WERI-Rb-1 (cell line): Measurements from ENCODE around the gene GATAD2A.

Experiments used
- DNase-seq: peaks from one replicate; pipeline ENCODE4 v3.0.0-alpha.2; 2020
- H3K27ac ChIP-seq: fragments of 250-450 bp; sonication (Bioruptor Pico); 2 replicates; pipeline ENCODE4 v1.5.1; 2020; ENCODE audit warnings: mild to moderate bottlenecking, moderate library complexity
- H3K27me3 ChIP-seq: fragments of 250-450 bp; sonication (Bioruptor Pico); 2 replicates; pipeline ENCODE4 v1.5.1; 2021; ENCODE audit warnings: mild to moderate bottlenecking, low read depth, moderate library complexity; ENCODE audit not compliant: insufficient read depth, severe bottlenecking
- H3K36me3 ChIP-seq: fragments of 250-450 bp; sonication (Bioruptor Pico); 2 replicates; pipeline ENCODE4 v1.5.1; 2020; ENCODE audit warnings: mild to moderate bottlenecking, moderate library complexity
- H3K4me3 ChIP-seq: 2 replicates; pipeline ENCODE4 v1.5.1; 2011; ENCODE audit warnings: low read depth, mild to moderate bottlenecking, control low read depth, low read length
- H3K9me3 ChIP-seq: fragments of 250-450 bp; sonication (Bioruptor Pico); 2 replicates; pipeline ENCODE4 v1.5.1; 2021; ENCODE audit warnings: mild to moderate bottlenecking, moderate library complexity; ENCODE audit not compliant: severe bottlenecking
- CTCF ChIP-seq: IDR thresholded peaks from 2 replicates; pipeline ENCODE4 v1.5.1; 2011; ENCODE audit warnings: low read depth, mild to moderate bottlenecking, control low read depth, inconsistent platforms, low read length

GATAD2A gene

DNA sequence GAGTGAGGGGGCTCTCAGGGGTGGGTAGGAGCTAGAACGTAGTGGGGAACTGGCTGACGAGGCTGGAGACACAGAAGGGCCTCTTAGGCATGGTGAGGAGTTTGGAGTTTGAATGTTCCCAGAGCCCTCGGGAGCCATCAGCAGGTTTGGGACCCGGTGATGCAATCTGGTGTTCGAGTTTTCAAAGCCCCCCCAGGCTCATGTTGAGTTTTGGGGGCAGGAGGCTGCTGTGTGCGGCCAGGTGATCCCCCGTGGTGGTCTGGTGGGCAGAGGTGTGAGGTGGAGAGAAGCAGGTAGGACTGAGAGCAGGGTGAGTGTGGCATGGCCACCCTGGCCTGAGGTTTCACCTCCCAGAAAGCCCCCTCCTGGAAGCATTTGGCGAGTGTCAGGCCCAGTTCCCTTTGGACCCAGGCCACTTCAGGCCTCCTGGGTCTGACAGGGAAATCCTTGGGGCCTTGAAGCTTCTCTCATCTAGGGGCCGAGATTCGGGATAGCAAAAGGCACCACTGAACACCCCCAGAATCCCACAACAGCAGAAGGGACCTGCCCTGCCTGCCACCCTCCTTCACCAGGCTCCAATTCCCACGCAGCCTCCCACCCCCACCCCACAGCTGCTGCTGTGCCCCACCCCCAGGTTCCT lies 124.4 kb downstream of the GATAD2A start:
- H3K9me3 ChIP-seq = no peaks in the 10 kb centered on the region
- TF ChIP-seq CTCF = no peak
- no peak overlapping the region for H3K27ac ChIP-seq
- H3K4me3 ChIP-seq = no peak overlapping the region
- H3K36me3 ChIP-seq = peaks cover 18% of the 10 kb centered on the region
- no peak for DNase-seq
- no peaks in the 10 kb centered on the region for H3K27me3 ChIP-seq

DNA sequence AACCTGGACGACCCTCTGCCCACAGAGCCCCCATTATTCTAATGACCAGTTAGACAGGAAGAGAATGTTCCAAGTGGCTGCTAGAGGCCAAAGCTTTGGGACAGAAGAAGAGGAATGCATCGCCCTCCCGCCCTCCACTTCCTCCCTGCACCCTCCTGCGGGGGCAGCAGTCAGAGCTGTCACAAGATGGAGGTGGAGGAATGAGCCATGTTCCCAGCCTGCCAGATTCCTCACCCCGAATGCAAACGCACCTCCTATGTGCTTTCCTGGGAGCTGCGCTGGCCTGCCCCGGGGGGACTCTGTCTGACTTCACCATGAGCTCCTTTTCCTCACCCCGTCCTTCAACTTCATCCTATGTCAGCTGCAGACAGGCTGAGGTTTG lies 124.9 kb downstream of the GATAD2A start:
- Histone ChIP-seq H3K27me3 (no peaks in the 10 kb centered on the region), H3K9me3 (no peaks in the 10 kb centered on the region), H3K4me3 (no peak overlapping the region), H3K27ac (no peak overlapping the region), H3K36me3 (peaks cover 18% of the 10 kb centered on the region)
- DNase-seq = no peak
- TF ChIP-seq CTCF = peak; percentile 28; the same call in 1 of the 2 replicates

DNA sequence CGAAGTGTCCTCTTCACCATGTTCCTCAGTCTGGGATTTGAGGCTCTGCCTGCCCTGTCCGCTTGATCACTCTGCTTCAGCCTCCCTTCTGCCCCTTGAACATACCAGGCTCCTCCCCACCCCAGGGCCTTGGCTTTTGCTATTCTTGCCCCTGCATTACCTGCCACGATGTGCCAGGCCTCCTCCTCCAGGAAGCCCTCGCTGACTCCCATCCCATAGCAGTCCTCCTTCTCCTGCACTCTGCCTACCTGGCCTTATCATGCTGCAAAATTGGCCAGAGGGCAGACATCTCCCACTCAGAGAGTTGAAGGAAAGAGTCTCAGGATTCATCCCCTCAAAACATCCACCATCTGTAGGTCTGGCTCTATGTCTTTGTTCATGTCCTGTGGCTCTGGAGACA lies 125.4 kb downstream of the GATAD2A start:
- Histone ChIP-seq H3K27ac (no peak overlapping the region), H3K36me3 (peaks cover 18% of the 10 kb centered on the region)

DNA sequence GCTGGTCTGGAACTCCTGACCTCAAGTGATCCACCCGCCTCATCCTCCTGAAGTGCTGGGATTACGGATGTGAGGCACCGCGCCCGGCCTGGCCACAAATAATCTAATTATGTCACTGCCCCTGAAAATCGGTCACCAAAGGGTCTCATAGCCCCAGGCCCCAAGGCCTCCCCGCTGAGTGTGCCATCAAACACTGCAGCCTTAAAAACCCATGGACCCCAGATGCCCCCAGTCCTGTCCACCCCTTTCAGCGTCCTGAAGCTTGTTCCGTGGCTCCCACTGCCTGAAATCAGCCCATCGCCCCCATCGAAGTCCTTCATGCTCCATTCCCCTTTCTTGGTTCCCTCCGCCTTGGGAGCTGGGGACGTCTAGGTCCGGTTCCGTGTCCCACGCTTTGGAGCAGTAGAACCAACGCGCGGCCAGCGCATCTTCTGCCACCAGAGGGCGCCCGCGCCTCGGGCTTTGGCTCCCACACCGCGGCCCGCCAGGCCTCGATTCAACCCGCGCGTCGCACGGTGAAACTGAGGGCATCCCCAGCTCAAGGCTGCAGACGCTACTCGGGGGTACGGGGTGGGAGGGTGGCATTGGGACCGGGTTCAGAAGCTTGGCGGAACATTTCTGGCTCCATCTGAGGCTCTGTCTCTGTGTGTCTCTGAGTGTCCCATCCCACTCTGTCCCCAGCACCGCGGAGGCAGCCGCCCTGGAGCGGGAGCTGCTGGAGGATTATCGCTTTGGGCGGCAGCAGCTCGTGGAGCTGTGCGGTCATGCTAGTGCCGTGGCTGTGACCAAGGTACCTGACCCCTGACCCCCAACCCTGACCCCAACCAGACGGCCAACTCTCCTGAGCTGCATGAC lies 126.7 kb downstream of the GATAD2A start:
- peak; percentile 96 for TF ChIP-seq CTCF
- peak overlapping the region; percentile 22 for H3K4me3 ChIP-seq
- peak overlapping the region; percentile 19; the same call in 1 of the 2 replicates for H3K27ac ChIP-seq
- no peaks in the 10 kb centered on the region for H3K9me3 ChIP-seq
- H3K36me3 ChIP-seq = peaks cover 11% of the 10 kb centered on the region
- peak; percentile 80 for DNase-seq
- H3K27me3 ChIP-seq = no peaks in the 10 kb centered on the region

More for the DNA sequence above, 125.4 kb downstream of the GATAD2A start:
- Histone ChIP-seq H3K9me3 (no peaks in the 10 kb centered on the region), H3K4me3 (no peak overlapping the region), H3K27me3 (no peaks in the 10 kb centered on the region)
- no peak for DNase-seq
- no peak for TF ChIP-seq CTCF

DNA sequence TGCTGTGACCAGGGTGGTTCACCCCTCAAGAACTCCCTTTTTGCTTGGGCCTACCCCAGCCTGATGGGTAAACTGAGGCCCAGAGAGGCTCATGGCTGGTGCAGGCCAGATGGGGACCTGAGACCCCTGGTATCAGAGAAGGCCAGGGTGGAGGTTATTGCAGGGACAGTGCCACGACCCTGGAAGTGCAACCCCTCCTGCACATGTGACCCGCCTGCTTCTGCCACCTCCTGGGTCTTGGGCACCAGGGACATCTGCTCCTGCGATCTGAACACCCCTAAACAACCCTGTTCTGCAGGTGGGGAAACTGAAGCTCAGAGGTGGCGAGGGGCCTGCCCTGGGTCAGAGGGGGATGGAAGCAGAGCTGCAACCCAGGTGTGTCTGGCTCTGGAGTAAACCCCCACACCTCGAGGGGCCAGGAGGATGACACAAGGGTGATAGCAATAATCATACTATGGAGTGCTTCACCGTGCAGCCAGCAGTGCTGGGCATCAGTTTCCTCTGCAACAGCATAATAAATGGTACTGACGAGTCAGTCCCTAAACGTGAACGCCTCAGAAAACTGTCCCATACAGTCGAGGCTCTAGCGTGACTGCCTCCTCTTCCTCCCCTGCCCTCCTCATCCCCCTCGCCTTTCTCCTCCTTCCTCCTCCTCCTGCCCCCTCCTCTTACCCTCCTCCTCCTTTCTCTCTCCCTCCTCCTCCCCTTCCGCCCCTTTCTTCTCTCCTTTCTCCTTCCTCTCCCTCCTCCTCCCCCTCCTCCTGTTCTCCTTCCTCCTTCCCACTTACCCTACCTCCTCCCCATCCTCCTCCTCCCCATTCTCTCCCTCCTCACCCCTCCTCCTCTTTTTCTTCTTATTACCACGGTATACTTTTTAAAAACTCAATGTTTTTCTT lies 127.6 kb downstream of the GATAD2A start:
- Histone ChIP-seq H3K27ac (no peak overlapping the region), H3K4me3 (no peak overlapping the region), H3K36me3 (peaks cover 3% of the 10 kb centered on the region; the same call in 1 of the 2 replicates), H3K9me3 (no peaks in the 10 kb centered on the region), H3K27me3 (no peaks in the 10 kb centered on the region)
- DNase-seq = no peak
- no peak for TF ChIP-seq CTCF
